Endothelial cell of umbilical vein (primary cell): ENCODE data around the gene DVL1. TPM values are rescaled to one million over a fixed set of nuclear protein-coding genes. Genes with fewer than 3 reads are reported as not detected.

Experiments used
- BruUV-seq: library from RNA; stranded (reverse); fragments of 400-500 nt; replicated peaks from 2 replicates; lab custom pipeline; 2021; lab: Mats Ljungman, UMichigan
- CTCF ChIA-PET: fragments of 300-600, 350-600 bp; sonication (Branson Sonifier 250); formaldehyde crosslinking; loops from one replicate; lab custom pipeline; 2021; ENCODE audit warnings: antibody characterized with exemption, inconsistent platforms; lab: Charles Lee
- POLR2A ChIA-PET: fragments of 300-600, 350-600 bp; sonication (Branson Sonifier 250); formaldehyde crosslinking; loops from one replicate; lab custom pipeline; 2021; ENCODE audit warnings: antibody characterized with exemption, inconsistent platforms; lab: Charles Lee
- DNase-seq: peaks from one replicate; pipeline ENCODE4 v3.0.0-alpha.2; 2011; ENCODE audit warnings: low read depth, low spot score
- FAIRE-seq: peaks from 2 replicates; lab custom pipeline; 2011; peaks lifted over from hg19 to GRCh38; lab: Jason Lieb, UNC
- H2AFZ ChIP-seq: 2 replicates; pipeline ENCODE4 v1.6.0; 2012; ENCODE audit warnings: low read depth, low read length, control low read depth, inconsistent platforms
- H3K27ac ChIP-seq: 2 replicates; pipeline ENCODE4 v1.5.1; 2011; ENCODE audit warnings: low read depth, mild to moderate bottlenecking, control low read depth, low read length, moderate library complexity; ENCODE audit not compliant: insufficient read depth
- H3K27me3 ChIP-seq, 2 experiments: 2 replicates each; pipeline versions ENCODE4 v1.6.0 to v1.6.1; 2011; ENCODE audit warnings: low read length in 2 of 2, mixed read lengths in 1 of 2; ENCODE audit not compliant: control insufficient read depth in 2 of 2, insufficient read depth in 2 of 2
- H3K36me3 ChIP-seq, 2 experiments: 2 replicates in 1 of 2; 3 replicates in 1 of 2; pipeline ENCODE4 v1.5.1; 2011; ENCODE audit warnings: low read length in 2 of 2, mild to moderate bottlenecking in 1 of 2, moderate library complexity in 1 of 2; ENCODE audit not compliant: control insufficient read depth in 2 of 2, insufficient read depth in 2 of 2; ENCODE audit errors: extremely low read depth in 1 of 2
- H3K4me1 ChIP-seq: 3 replicates; pipeline ENCODE4 v1.5.1; 2011; ENCODE audit warnings: mild to moderate bottlenecking, low read length; ENCODE audit not compliant: control insufficient read depth, insufficient read depth; ENCODE audit errors: extremely low read depth
- H3K4me2 ChIP-seq: 2 replicates; pipeline ENCODE4 v1.6.1; 2011; ENCODE audit warnings: low read length, control low read depth, mixed read lengths; ENCODE audit not compliant: insufficient read depth
- H3K4me3 ChIP-seq, 3 experiments: fragments of 200-600 bp in 1 of 3; sonication (generic), shearing (Covaris generic) in 1 of 3; replicated peaks in 1 of 3; 2 replicates each; pipeline ENCODE4 v1.5.1; 2011 to 2016; ENCODE audit warnings: control low read depth in 3 of 3, low read length in 3 of 3, mild to moderate bottlenecking in 2 of 3, inconsistent platforms in 1 of 3, low read depth in 1 of 3, moderate library complexity in 1 of 3; ENCODE audit not compliant: insufficient read depth in 1 of 3
- H3K79me2 ChIP-seq: 2 replicates; pipeline ENCODE4 v1.6.0; 2012; ENCODE audit warnings: low read length, inconsistent platforms; ENCODE audit not compliant: control insufficient read depth, insufficient read depth
- H3K9ac ChIP-seq: replicated peaks from 2 replicates; pipeline ENCODE3; 2011; ENCODE audit warnings: low read length, control low read depth; ENCODE audit not compliant: insufficient read depth; ENCODE audit errors: extremely low read depth
- H3K9me1 ChIP-seq: replicated peaks from 3 replicates; pipeline ENCODE4 v1.6.0; 2011; ENCODE audit warnings: mild to moderate bottlenecking, low read length; ENCODE audit not compliant: control insufficient read depth, insufficient read depth; ENCODE audit errors: extremely low read depth
- H3K9me3 ChIP-seq: replicated peaks from 2 replicates; pipeline ENCODE4 v1.5.1; 2012; ENCODE audit warnings: low read length, inconsistent platforms; ENCODE audit not compliant: control insufficient read depth, insufficient read depth
- H4K20me1 ChIP-seq: replicated peaks from 2 replicates; pipeline ENCODE3; 2011; ENCODE audit warnings: mild to moderate bottlenecking, low read length; ENCODE audit not compliant: control insufficient read depth, insufficient read depth; ENCODE audit errors: extremely low read depth
- CTCF ChIP-seq, 2 donors: IDR thresholded peaks; 1 replicate in 1 of 2; 2 replicates in 1 of 2; pipeline ENCODE4 v1.5.1; 2011; ENCODE audit warnings: low read length in 2 of 2, mild to moderate bottlenecking in 2 of 2, moderate library complexity in 2 of 2, control low read depth in 1 of 2, inconsistent platforms in 1 of 2, low read depth in 1 of 2; ENCODE audit not compliant: insufficient read depth in 1 of 2; ENCODE audit errors: extremely low read depth in 1 of 2
- EZH2 ChIP-seq: IDR thresholded peaks from 2 replicates; pipeline ENCODE4 v1.6.1; 2012; ENCODE audit warnings: borderline replicate concordance, low read depth, mild to moderate bottlenecking, moderate library complexity, low read length, inconsistent platforms; ENCODE audit not compliant: severe bottlenecking
- FOS ChIP-seq: IDR thresholded peaks from 2 replicates; pipeline ENCODE4 v1.6.1; 2011; ENCODE audit warnings: mild to moderate bottlenecking, low read length, moderate library complexity, borderline replicate concordance; ENCODE audit not compliant: insufficient read depth
- GATA2 ChIP-seq: IDR thresholded peaks from 2 replicates; pipeline ENCODE4 v1.7.0; 2011; ENCODE audit warnings: low read depth, mild to moderate bottlenecking, moderate library complexity, mixed read lengths, low read length; ENCODE audit not compliant: insufficient read length, insufficient read depth
- JUN ChIP-seq: IDR thresholded peaks from 2 replicates; pipeline ENCODE4 v1.6.1; 2011; ENCODE audit warnings: borderline replicate concordance, low read depth; ENCODE audit not compliant: insufficient read length, insufficient read depth
- MAX ChIP-seq: IDR thresholded peaks from 2 replicates; pipeline ENCODE4 v1.6.1; 2011; ENCODE audit not compliant: insufficient read depth, insufficient read length
- MYC ChIP-seq: IDR thresholded peaks from one replicate; pipeline ENCODE4 v1.6.1; 2011; ENCODE audit warnings: mild to moderate bottlenecking, low read depth, low read length
- POLR2A ChIP-seq: IDR thresholded peaks from 2 replicates; pipeline ENCODE4 v1.6.1; 2012; ENCODE audit warnings: low read depth, mild to moderate bottlenecking, control low read depth, low read length
- POLR2AphosphoS5 ChIP-seq: IDR thresholded peaks from 2 replicates; pipeline ENCODE4 v1.6.1; 2012; ENCODE audit warnings: low read depth, mild to moderate bottlenecking, control low read depth, low read length, moderate library complexity; ENCODE audit not compliant: insufficient read depth
- dilution Hi-C: fragments of 300-500 bp; cut with MboI; formaldehyde crosslinking; loops from one replicate; pipeline ENCODE4 v1.15.0; 2019; ENCODE audit warnings: low sequenced_read_pairs; ENCODE audit not compliant: extremely low pct_ligation_motif_present
- intact Hi-C: fragments of 100-400 bp; cut with micrococcal nuclease; formaldehyde crosslinking; loops from one replicate; pipeline ENCODE4 v1.10.0; 2022
- polyA plus RNA-seq, 4 experiments: library from polyadenylated mRNA; depleted of rRNA in 3 of 4; stranded (reverse) in 3 of 4; unstranded in 1 of 4; fragments of >200 nt; gene quantifications; 2 replicates each; pipeline versions ENCODE4 v1.2.1 to v1.2.3, GENCODE V29; 2011 to 2012; ENCODE audit warnings: missing spikeins in 1 of 4
- total RNA-seq: library from RNA; stranded (reverse); gene quantifications from 2 replicates; pipeline ENCODE4 v1.2.3, GENCODE V29; 2021

The DVL1 gene
- total and polyA plus RNA-seq, 2 donors (not counting 3 experiments of a cell fraction or from before 2014, with no cell fraction given) = 26.8 to 36.5 TPM

- dilution Hi-C loops = no loop called here
- TF ChIP-seq EZH2 (no peak), CTCF (IDR thresholded peaks at IDR 0.05; ENCODE audit: extremely low read depth in 1 of 2, insufficient read depth in 1 of 2, low read depth in 1 of 2, low read length in 2 of 2) (no peak), GATA2 (no peak), POLR2A (no peak), MYC (no peak), MAX (no peak), FOS (no peak), JUN (no peak), POLR2AphosphoS5 (no peak)
- Histone ChIP-seq H3K9ac (no peak overlapping the region), H3K4me2 (no peak overlapping the region), H3K36me3 (no peaks in the 10 kb centered on the region), H3K4me1 (peaks cover 10% of the 10 kb centered on the region), H4K20me1 (no peaks in the 10 kb centered on the region), H3K79me2 (no peaks in the 10 kb centered on the region), H3K4me3 (no peak overlapping the region), H3K27ac (no peak overlapping the region), H3K27me3 (no peaks in the 10 kb centered on the region), H3K9me1 (no peaks in the 10 kb centered on the region), H2AFZ (no peak overlapping the region), H3K9me3 (no peaks in the 10 kb centered on the region)
- no peak for FAIRE-seq
- ChIA-PET CTCF (interaction anchor here (1.9 kb wide), 1 partner anchor 180 kb away, joined by 4 read pairs; no protein-coding TSS in a partner anchor), POLR2A (interaction anchor here (0.7 kb wide), 1 partner anchor 28 kb away, joined by 4 read pairs; no protein-coding TSS in a partner anchor)
- DNase-seq = no peak
- BruUV-seq = no TSS peak
- intact Hi-C loops = no loop called here
Measured at GRCh38 chr1:1302951-1303509, 46.2 kb downstream of the DVL1 start.
